ENCODE data around the gene TADA2A.

TADA2A gene, protein sequence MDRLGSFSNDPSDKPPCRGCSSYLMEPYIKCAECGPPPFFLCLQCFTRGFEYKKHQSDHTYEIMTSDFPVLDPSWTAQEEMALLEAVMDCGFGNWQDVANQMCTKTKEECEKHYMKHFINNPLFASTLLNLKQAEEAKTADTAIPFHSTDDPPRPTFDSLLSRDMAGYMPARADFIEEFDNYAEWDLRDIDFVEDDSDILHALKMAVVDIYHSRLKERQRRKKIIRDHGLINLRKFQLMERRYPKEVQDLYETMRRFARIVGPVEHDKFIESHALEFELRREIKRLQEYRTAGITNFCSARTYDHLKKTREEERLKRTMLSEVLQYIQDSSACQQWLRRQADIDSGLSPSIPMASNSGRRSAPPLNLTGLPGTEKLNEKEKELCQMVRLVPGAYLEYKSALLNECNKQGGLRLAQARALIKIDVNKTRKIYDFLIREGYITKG

GRCh38 chr17:37406635-37407461 lies at the start of gene TADA2A, which contains the start of gene ACACA:
TADA2A (plus strand) TSS chr17:37406886; CDS start chr17:37411366, 4,480 bp downstream.
ACACA (minus strand) TSS chr17:37406836; CDS start chr17:37406299, 537 bp downstream.
- peak; percentile 91 for DNase-seq (ENCODE audit: low spot score)
- TF ChIP-seq, protein P1, sequence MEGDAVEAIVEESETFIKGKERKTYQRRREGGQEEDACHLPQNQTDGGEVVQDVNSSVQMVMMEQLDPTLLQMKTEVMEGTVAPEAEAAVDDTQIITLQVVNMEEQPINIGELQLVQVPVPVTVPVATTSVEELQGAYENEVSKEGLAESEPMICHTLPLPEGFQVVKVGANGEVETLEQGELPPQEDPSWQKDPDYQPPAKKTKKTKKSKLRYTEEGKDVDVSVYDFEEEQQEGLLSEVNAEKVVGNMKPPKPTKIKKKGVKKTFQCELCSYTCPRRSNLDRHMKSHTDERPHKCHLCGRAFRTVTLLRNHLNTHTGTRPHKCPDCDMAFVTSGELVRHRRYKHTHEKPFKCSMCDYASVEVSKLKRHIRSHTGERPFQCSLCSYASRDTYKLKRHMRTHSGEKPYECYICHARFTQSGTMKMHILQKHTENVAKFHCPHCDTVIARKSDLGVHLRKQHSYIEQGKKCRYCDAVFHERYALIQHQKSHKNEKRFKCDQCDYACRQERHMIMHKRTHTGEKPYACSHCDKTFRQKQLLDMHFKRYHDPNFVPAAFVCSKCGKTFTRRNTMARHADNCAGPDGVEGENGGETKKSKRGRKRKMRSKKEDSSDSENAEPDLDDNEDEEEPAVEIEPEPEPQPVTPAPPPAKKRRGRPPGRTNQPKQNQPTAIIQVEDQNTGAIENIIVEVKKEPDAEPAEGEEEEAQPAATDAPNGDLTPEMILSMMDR (conservative IDR thresholded peaks at IDR 0.05; ENCODE audit: low read depth): no peak
- H3K27ac ChIP-seq: peak within 1 kb of the TSS; percentile 94
- POLR2A ChIA-PET (ENCODE audit: low non-redundant PET): interaction anchor here (0.6 kb wide), 1 partner anchor 70 kb away, joined by 4 read pairs; no protein-coding TSS in a partner anchor
- CTCF ChIA-PET: interaction anchor here (0.6 kb wide), 2 partner anchors 207 to 949 kb away, joined by 3 to 7 read pairs; no protein-coding TSS in a partner anchor

- peak; percentile 62 for DNase-seq (ENCODE audit: low spot score)
- TF ChIP-seq, protein P1 (conservative IDR thresholded peaks at IDR 0.05; ENCODE audit: low read depth): no peak
- ChIA-PET CTCF (interaction anchor here (0.6 to 2.0 kb wide), 3 partner anchors 15 to 81 kb away, joined by 3 to 11 read pairs (median 4); no protein-coding TSS in a partner anchor), POLR2A (ENCODE audit: low non-redundant PET) (interaction anchor here (0.6 kb wide), 2 partner anchors 9 to 57 kb away, joined by 3 to 4 read pairs; no protein-coding TSS in a partner anchor)
- peak overlapping the region; percentile 97 for H3K27ac ChIP-seq
Measured at GRCh38 chr17:37358098-37358829, 48.4 kb upstream of the TADA2A start.

DNA sequence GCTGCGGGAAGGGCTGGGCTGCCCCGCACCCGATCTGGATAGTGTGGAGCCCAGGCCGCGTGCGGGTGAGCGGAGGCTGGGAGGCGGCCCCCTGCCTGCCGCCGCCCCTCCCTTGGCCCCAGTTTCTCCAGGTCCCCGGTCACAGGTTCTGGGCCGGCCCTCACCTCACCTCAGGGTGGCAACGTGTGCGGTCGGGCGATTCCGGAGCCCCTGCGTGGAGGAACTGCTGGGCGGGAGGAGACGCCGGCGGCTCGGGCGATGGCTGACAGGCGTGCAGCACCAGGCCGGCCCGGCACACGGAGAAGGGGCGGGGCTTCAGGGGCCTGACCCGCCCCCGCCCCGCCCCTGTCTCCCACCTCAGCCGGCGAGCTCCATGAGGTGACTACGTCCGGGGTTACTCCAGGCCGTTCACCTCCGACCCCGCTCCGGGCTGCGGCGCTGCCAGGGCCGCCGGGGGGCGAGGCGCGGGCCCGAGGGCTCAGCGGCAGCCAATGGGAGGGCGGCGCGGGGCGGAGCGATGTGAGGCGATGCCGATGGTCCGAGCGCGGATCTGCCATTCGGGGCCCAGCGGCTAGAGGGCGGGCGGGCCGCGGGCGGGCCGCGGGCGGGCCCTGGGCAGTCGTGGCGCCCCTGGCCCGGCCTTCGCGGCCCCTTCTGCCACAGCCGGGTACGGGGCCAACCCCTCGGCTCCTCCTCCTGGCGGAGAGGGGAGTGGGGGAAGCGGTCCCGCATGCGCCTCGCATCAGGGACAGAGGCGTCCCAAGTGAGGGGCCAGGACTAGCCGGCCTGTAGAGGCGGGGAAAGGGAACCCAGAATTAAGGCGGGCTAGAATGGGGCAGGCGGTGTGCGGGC lies 47.6 kb upstream of the TADA2A start:
- peak; percentile 92 for DNase-seq (ENCODE audit: low spot score)
- POLR2A ChIA-PET (ENCODE audit: low non-redundant PET): interaction anchor here (0.6 kb wide), 1 partner anchor 58 kb away, joined by 4 read pairs; no protein-coding TSS in a partner anchor
- CTCF ChIA-PET: interaction anchor here (0.7 to 2.0 kb wide), 3 partner anchors 13 to 78 kb away, joined by 3 to 11 read pairs (median 4); no protein-coding TSS in a partner anchor
- TF ChIP-seq, protein P1 (conservative IDR thresholded peaks at IDR 0.05; ENCODE audit: low read depth): peak; percentile 25; the same call in 1 of the 2 replicates
- H3K27ac ChIP-seq: peak overlapping the region; percentile 97

DNA sequence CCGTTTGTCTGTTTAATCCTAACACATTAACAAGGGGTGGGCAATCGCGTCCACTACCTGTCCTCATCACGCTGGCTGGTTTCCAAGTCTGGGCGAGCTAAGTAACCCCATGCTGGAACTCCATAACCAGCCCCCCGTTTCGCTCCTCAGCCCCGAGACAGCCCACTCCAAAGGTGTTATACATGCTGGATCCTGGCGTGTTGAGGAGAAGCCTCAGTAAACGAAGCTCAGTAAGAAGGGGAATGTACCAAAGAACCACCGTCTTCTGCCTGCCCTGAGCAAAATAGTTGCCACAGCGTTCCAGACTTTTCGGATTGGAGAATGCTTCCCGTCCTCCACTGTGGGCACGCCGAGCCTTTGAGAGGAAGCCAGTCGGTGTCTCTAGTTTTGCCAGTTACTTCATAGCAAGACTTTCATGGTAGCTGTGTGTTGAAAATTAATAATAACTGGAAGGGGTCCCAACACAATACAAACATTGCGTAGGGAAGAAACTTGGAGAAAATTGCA lies 47.0 kb upstream of the TADA2A start:
- ChIA-PET CTCF (interaction anchor here (0.7 to 2.0 kb wide), 2 partner anchors 14 kb away, joined by 4 to 11 read pairs; no protein-coding TSS in a partner anchor), POLR2A (ENCODE audit: low non-redundant PET) (no interaction called here)
- peak overlapping the region; percentile 97 for H3K27ac ChIP-seq
- TF ChIP-seq, protein P1 (conservative IDR thresholded peaks at IDR 0.05; ENCODE audit: low read depth): no peak
- no peak for DNase-seq (ENCODE audit: low spot score)

GRCh38 chr17:37360632-37361031 lies 46.1 kb upstream of the TADA2A start:
- H3K27ac ChIP-seq: peak overlapping the region; percentile 97
- ChIA-PET POLR2A (ENCODE audit: low non-redundant PET) (no interaction called here), CTCF (interaction anchor here (0.6 to 0.8 kb wide), 3 partner anchors 30 to 209 kb away, joined by 3 to 4 read pairs (median 4); no protein-coding TSS in a partner anchor)
- TF ChIP-seq, protein P1 (conservative IDR thresholded peaks at IDR 0.05; ENCODE audit: low read depth): no peak
- peak; percentile 58 for DNase-seq (ENCODE audit: low spot score)
